Stimulated activated naive B cell treated with anti-CD40 and anti-IgM and Interleukin-4, amounts not matched to agents 10 μg/mL and 1 μg/mL and 100 μg/mL, for 72 hours (primary cell): ENCODE measurements around the gene SUN1.
"Not testable (repeated sequence)": the region's sequence is repeated elsewhere in the genome, so short reads cannot be mapped to it uniquely, and the experiment has no call there.

ENCODE experiments used
- ATAC-seq, 2 donors: fragments of 150-1000 bp; cut with Tn5 transposase; replicated peaks; 2 replicates each; pipeline ENCODE4 v1.10.0; 2021; ENCODE audit warnings: moderate library complexity in 1 of 2
- DNase-seq: peaks from one replicate; pipeline ENCODE4 v3.0.0; 2021
- H3K27ac Mint-ChIP-seq: one replicate; pipeline ENCODE4 v1.8.0; 2022; ENCODE audit warnings: mild to moderate bottlenecking, mixed read lengths
- H3K27me3 Mint-ChIP-seq, 2 donors: one replicate each; pipeline ENCODE4 v1.8.0; 2022; ENCODE audit warnings: mixed read lengths in 2 of 2
- H3K36me3 Mint-ChIP-seq, 2 donors: one replicate each; pipeline ENCODE4 v1.8.0; 2022; ENCODE audit warnings: mixed read lengths in 2 of 2, mild to moderate bottlenecking in 1 of 2
- H3K4me1 Mint-ChIP-seq, 2 donors: one replicate each; pipeline ENCODE4 v1.8.0; 2022; ENCODE audit warnings: mixed read lengths in 2 of 2, mild to moderate bottlenecking in 1 of 2
- H3K4me3 Mint-ChIP-seq, 2 donors: one replicate each; pipeline ENCODE4 v1.8.0; 2022; ENCODE audit warnings: mild to moderate bottlenecking in 2 of 2, mixed read lengths in 2 of 2, moderate library complexity in 1 of 2
- H3K9me3 Mint-ChIP-seq, 2 donors: one replicate each; pipeline ENCODE4 v1.8.0; 2022; ENCODE audit warnings: mixed read lengths in 2 of 2, mild to moderate bottlenecking in 1 of 2

Gene SUN1

GRCh38 chr7:867406-868188, 35.3 kb downstream of the SUN1 start:
- no peak overlapping the region for H3K27ac Mint-ChIP-seq
- peaks cover 39 to 69% of the 10 kb centered on the region in 2 donors for H3K36me3 Mint-ChIP-seq
- DNase-seq, result no peak
- no peaks in the 10 kb centered on the region for H3K9me3 Mint-ChIP-seq
- ATAC-seq, result no peak
- no peaks in the 10 kb centered on the region for H3K27me3 Mint-ChIP-seq
- no peak overlapping the region for H3K4me3 Mint-ChIP-seq
- H3K4me1 Mint-ChIP-seq, result peaks cover 7 to 21% of the 10 kb centered on the region in 2 donors

- H3K4me3 Mint-ChIP-seq, result no peak overlapping the region
- H3K36me3 Mint-ChIP-seq, result peaks cover 44 to 72% of the 10 kb centered on the region in 2 donors
- ATAC-seq, result no peak
- H3K9me3 Mint-ChIP-seq, result no peaks in the 10 kb centered on the region
- no peaks in the 10 kb centered on the region for H3K27me3 Mint-ChIP-seq
- no peak for DNase-seq
- H3K4me1 Mint-ChIP-seq, result peaks cover 9 to 25% of the 10 kb centered on the region in 2 donors
- no peak overlapping the region for H3K27ac Mint-ChIP-seq
Measured at GRCh38 chr7:868189-868486, 35.9 kb downstream of the SUN1 start.

GRCh38 chr7:869348-869747, 37.1 kb downstream of the SUN1 start:
- ATAC-seq (no peak), DNase-seq (no peak)
- Mint-ChIP-seq H3K4me3 (no peak overlapping the region), H3K36me3 (peaks cover 42 to 70% of the 10 kb centered on the region in 2 donors), H3K9me3 (no peaks in the 10 kb centered on the region), H3K27me3 (no peaks in the 10 kb centered on the region), H3K27ac (peak overlapping the region; percentile 54), H3K4me1 (peaks cover 15 to 32% of the 10 kb centered on the region in 2 donors)

GRCh38 chr7:871900-872537, 39.7 kb downstream of the SUN1 start:
- no peaks in the 10 kb centered on the region for H3K27me3 Mint-ChIP-seq
- ATAC-seq, result no peak
- H3K27ac Mint-ChIP-seq, result peak overlapping the region; percentile 87
- H3K9me3 Mint-ChIP-seq, result no peaks in the 10 kb centered on the region
- H3K36me3 Mint-ChIP-seq, result peaks cover 38 to 54% of the 10 kb centered on the region in 2 donors
- peaks cover 17 to 35% of the 10 kb centered on the region in 2 donors for H3K4me1 Mint-ChIP-seq
- H3K4me3 Mint-ChIP-seq, result no peak overlapping the region
- DNase-seq, result no peak

- peak overlapping the region; percentile 3 for H3K27ac Mint-ChIP-seq
Measured at GRCh38 chr7:872685-873084, 40.4 kb downstream of the SUN1 start.

GRCh38 chr7:873367-874002, 41.2 kb downstream of the SUN1 start:
- ATAC-seq, result peak; percentile 25 to 34
- Mint-ChIP-seq H3K9me3 (no peaks in the 10 kb centered on the region), H3K4me3 (no peak overlapping the region), H3K36me3 (peaks cover 35 to 46% of the 10 kb centered on the region in 2 donors), H3K27ac (no peak overlapping the region), H3K27me3 (no peaks in the 10 kb centered on the region), H3K4me1 (peaks cover 21 to 46% of the 10 kb centered on the region in 2 donors)
- peak; percentile 55 for DNase-seq

More at GRCh38 chr7:872685-873084, 40.4 kb downstream of the SUN1 start:
- H3K4me1 Mint-ChIP-seq, result peaks cover 16 to 39% of the 10 kb centered on the region in 2 donors
- not testable (repeated sequence) for H3K4me3 Mint-ChIP-seq, H3K27me3 Mint-ChIP-seq, DNase-seq, ATAC-seq, H3K9me3 Mint-ChIP-seq
- peaks cover 35 to 50% of the 10 kb centered on the region in 2 donors for H3K36me3 Mint-ChIP-seq

GRCh38 chr7:874031-874749, 41.9 kb downstream of the SUN1 start:
- Mint-ChIP-seq H3K27me3 (no peaks in the 10 kb centered on the region), H3K9me3 (no peaks in the 10 kb centered on the region), H3K27ac (no peak overlapping the region), H3K36me3 (peaks cover 33 to 47% of the 10 kb centered on the region in 2 donors), H3K4me3 (no peak overlapping the region), H3K4me1 (peaks cover 21 to 47% of the 10 kb centered on the region in 2 donors)
- no peak for DNase-seq
- ATAC-seq, result no peak

- DNase-seq (no peak), ATAC-seq (no peak)
- Mint-ChIP-seq H3K4me1 (peaks cover 21 to 51% of the 10 kb centered on the region in 2 donors), H3K27me3 (no peaks in the 10 kb centered on the region), H3K9me3 (no peaks in the 10 kb centered on the region), H3K36me3 (peaks cover 30 to 43% of the 10 kb centered on the region in 2 donors), H3K4me3 (no peak overlapping the region), H3K27ac (peak overlapping the region; percentile 31)
Measured at GRCh38 chr7:875051-875450, 42.8 kb downstream of the SUN1 start.

- Mint-ChIP-seq H3K36me3 (peaks cover 27 to 40% of the 10 kb centered on the region in 2 donors), H3K27ac (no peak overlapping the region), H3K4me3 (peak overlapping the region in 1 of 2 donors; percentile 53), H3K27me3 (no peaks in the 10 kb centered on the region), H3K9me3 (no peaks in the 10 kb centered on the region), H3K4me1 (peaks cover 20 to 48% of the 10 kb centered on the region in 2 donors)
- DNase-seq (no peak), ATAC-seq (no peak)
Measured at GRCh38 chr7:875476-876076, 43.3 kb downstream of the SUN1 start.

- no peaks in the 10 kb centered on the region for H3K9me3 Mint-ChIP-seq
- peak within 1 kb of the TSS; percentile 95 to 99 for H3K4me3 Mint-ChIP-seq
- DNase-seq (peak; percentile 97), ATAC-seq (peak; percentile 78 to 84)
- H3K4me1 Mint-ChIP-seq, result peaks cover 19 to 41% of the 10 kb centered on the region in 2 donors
- peak within 1 kb of the TSS; percentile 97 for H3K27ac Mint-ChIP-seq
- H3K36me3 Mint-ChIP-seq, result peaks cover 22 to 34% of the 10 kb centered on the region in 2 donors
- H3K27me3 Mint-ChIP-seq, result no peaks in the 10 kb centered on the region
Measured at GRCh38 chr7:876077-876971, 44.0 kb downstream of the SUN1 start, which contains the start of gene GET4. Gene GET4, plus strand, starts transcription at chr7:876554. Its CDS starts 92 bp downstream, at chr7:876646.

- Mint-ChIP-seq H3K4me1 (peaks cover 22 to 41% of the 10 kb centered on the region in 2 donors), H3K27me3 (no peaks in the 10 kb centered on the region), H3K9me3 (no peaks in the 10 kb centered on the region), H3K27ac (peak overlapping the region; percentile 97), H3K4me3 (peak overlapping the region; percentile 95 to 99), H3K36me3 (peaks cover 21 to 34% of the 10 kb centered on the region in 2 donors)
- ATAC-seq, result peak; percentile 31 to 38
- DNase-seq, result no peak
Measured at GRCh38 chr7:876972-877311, 44.7 kb downstream of the SUN1 start.

- Mint-ChIP-seq H3K27me3 (no peaks in the 10 kb centered on the region), H3K4me1 (peaks cover 24 to 41% of the 10 kb centered on the region in 2 donors), H3K9me3 (no peaks in the 10 kb centered on the region), H3K4me3 (peak overlapping the region; percentile 95 to 99), H3K27ac (peak overlapping the region; percentile 97), H3K36me3 (peaks cover 15 to 29% of the 10 kb centered on the region in 2 donors)
- ATAC-seq (no peak), DNase-seq (no peak)
Measured at GRCh38 chr7:877312-878232, 45.3 kb downstream of the SUN1 start.
